Left colon (tissue), 2 donors: ENCODE data around the gene MARVELD3. TPM values are rescaled to one million over a fixed set of nuclear protein-coding genes. Genes with fewer than 3 reads are reported as not detected.
"Not testable (repeated sequence)": the region's sequence is repeated elsewhere in the genome, so short reads cannot be mapped to it uniquely, and the experiment has no call there.

ENCODE experiments used
- ATAC-seq: fragments of 200-7000 bp; cut with Tn5 transposase; one replicate; pipeline ENCODE4 v1.9.1; 2020; ENCODE audit warnings: mild to moderate bottlenecking, moderate library complexity
- DNase-seq, 2 donors: peaks; one replicate each; pipeline ENCODE4 v3.0.0-alpha.2; 2020
- intact Hi-C, 2 donors: fragments of 100-400 bp; cut with DNase I in 1 of 2; cut with micrococcal nuclease in 1 of 2; formaldehyde crosslinking; loops; one replicate each; pipeline versions ENCODE4 v1.11.2 to v1.14.0; 2022; cut with DNase I, micrococcal nuclease
- total RNA-seq, 2 donors: library from RNA; stranded (reverse); fragmentation: NEBNext Ultra II Directional; extraction: Animal tissue kit (Norgen Biotek cat#: 25700); gene quantifications; one replicate each; pipeline ENCODE4 v1.2.1, GENCODE V29; 2021
- donor health status: DM: no; HTN: no; CAD: no.
- donor health status: DM: yes; HTN: yes; CAD: no.

MARVELD3 gene
- total RNA-seq, 2 donors from 2014 or later, result 69.7 to 112 TPM

DNA sequence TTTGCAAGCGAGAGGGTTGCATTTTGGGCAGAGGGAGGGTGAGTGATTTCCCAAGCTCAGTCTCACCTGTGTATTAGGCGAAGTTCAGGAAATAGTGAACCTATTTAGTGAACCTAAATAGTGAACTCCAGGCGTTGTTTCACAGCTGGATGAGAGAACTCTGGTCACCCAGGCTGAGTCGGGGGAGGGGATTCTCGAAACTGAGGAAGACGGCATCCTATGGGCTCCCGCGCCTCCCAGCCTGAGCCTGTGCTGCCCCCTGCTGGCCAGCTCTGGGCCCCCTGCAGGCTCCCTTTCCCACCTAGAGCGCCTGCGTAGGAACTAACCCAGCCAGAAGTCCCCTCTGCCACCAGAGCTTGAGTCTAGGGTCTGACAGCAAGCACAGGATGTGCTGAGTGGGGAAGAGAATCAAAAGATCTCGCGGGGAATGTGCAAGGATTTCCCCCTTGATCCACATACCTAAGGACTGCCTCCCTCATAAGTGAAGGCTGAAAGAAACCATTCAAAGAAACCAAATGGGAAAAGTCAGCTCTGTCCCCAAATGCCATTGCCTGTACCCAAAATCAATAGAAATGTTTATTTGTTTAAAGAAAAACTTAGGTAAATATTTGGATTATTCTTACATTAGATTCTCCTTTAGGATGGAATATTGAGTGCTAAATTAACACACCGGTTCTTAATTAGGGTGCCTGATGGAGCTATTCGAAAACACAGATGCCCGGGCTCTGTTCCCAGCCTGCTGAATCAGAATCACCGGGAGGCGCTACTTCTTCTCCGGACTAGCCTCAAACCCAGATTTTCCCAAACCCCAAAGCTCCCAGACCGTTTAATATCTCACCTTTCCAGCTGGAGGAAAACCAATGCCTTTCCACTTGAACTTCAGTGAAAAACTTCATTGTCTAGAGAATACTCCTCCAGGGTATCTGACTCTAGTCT, 14.8 kb upstream of the MARVELD3 start:
- ATAC-seq (peak; percentile 95), DNase-seq (peak; percentile 46 to 82)
- intact Hi-C loops, result no loop called here

DNA sequence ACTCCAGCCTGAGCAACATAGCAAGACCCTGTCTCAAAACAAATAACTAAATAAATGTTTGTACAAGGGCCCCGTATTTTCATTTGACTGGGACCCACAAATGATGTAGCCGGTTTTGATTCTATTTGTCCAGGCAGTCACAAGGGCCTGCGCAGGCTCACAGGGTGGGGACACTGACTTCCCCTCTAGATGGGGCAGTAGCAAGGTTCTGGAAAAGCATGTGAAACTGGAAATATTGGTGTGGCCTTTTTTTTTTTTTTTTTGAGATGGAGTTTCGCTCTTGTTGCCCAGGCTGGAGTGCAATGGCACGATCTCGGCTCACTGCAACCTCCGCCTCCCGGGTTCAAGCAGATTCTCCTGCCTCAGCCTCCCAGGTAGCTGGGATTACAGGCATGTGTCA, 11.0 kb upstream of the MARVELD3 start:
- ATAC-seq, intact Hi-C loops, DNase-seq: not testable (repeated sequence)

DNA sequence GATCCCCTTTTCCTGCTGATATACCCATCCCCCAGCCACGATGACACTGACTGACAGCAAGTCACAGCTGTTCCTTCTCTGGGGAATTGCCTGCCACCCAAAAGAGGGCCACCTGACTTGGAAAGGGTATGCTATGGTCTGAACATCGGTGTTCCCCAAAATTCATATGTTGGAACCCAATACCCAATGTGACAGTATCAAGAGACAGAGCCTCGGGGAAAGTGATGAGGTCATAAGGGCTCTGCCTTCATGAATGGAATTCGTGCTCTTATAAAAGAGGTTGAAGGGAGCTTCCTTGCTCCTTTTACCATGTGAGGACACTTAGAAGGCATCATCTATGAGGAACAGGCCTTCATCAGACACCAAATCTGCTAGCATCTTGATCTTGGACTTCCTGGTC, 7.6 kb upstream of the MARVELD3 start:
- intact Hi-C loops, result no loop called here
- no peak for DNase-seq
- ATAC-seq, result no peak

DNA sequence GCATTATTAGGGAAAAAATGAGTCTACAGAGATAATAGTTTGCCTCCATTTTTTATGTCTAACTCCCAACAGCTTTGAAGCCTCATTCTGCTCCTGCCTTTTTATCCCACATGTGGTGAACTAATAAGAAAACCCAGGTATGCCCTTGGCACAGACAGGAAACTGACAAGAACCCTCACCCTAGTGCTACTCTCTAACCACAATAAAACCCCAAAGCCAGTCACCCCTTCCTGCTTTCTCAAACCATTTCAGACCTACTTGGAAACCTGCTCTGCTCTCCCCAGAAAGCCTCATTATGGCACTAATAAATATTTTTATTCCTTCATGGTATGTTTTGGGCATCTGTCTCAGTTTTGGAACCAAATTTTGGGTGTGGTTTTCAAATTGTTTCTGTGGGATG, 3.9 kb upstream of the MARVELD3 start:
- no peak for ATAC-seq
- no peak for DNase-seq
- intact Hi-C loops, result loop anchor here in 1 of 2 donors (10.0 kb wide), 1 partner anchor 57 kb away; no protein-coding TSS in a partner anchor

DNA sequence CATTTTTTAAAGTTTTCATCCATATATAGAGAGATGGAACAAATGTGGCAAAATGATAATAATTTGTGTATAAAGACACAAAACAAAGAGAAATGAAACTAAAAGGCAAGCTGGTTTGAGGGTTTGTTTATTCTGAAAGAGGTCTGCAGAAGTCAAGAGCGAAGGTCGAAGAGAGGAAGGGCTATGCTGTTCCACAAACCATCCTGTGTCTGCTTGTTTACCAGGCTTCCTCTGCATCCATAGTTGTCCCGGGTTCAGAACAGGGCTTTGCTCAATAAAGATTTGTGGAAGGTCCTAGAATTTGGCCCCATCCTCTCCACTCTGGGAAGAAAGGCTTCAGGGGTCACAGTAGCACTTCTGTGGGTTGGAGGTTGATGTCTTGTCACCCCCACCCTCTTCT, 2.4 kb upstream of the MARVELD3 start:
- ATAC-seq, result no peak
- intact Hi-C loops, result loop anchor here in 1 of 2 donors (10.0 kb wide), 1 partner anchor 59 kb away; no protein-coding TSS in a partner anchor

DNA sequence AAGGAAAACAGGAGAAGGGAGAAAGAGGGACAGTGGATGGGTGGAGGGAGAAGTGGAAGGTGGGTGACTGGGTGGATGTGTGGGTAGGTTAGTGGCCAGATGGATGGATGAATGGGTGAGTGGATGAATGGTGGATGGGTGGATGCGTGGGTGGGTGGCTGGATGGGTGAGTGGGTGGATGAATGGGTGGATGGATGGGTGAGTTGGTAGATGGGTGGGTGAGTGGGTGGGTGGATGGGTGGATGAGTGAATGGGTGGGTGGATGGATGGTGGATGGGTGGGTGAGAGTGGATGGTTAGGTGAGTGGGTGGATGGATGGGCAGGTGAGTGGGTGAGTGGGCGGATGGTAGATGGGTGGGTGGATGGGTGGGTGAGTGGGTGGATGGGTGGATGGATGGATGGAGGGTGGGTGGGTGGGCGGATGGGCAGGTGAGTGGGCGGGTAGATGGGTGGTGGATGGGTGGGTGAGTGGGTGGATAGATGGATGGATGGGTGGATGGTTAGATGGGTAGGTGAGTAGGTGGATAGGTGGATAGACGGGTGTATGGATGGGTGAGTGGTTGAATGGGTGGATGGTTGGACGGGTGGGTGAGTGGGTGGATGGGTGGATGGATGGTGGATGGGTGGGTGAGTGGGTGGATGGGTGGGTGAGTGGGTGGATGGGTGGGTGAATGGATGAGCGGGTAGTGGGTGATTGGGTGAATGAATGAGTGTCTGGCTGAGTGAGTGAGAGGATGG, 702 bp upstream of the MARVELD3 start:
- intact Hi-C loops, result loop anchor here in 1 of 2 donors (10.0 kb wide), 1 partner anchor 60 kb away; no protein-coding TSS in a partner anchor
- ATAC-seq, result no peak

More for the DNA sequence above, 2.4 kb upstream of the MARVELD3 start:
- no peak for DNase-seq

DNA sequence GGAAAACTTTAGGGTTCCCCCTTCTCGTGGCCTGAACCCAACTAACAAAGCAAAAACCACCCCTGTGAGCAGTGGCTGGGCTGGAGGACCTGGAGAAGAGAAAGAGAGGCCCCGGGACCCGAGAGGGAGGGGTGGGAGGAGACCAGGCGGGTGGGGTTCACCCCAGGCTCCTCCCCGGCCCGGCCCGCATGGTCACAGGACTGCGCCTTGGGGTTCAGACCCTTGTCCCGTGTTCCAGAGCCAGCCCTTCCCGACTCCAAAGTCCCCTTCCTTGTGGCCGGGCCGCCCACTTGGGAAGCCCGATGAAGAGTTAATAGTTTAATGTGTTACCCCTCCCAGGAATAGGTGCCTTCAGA, 852 bp downstream of the MARVELD3 start:
- ATAC-seq, result peak; percentile 87
- DNase-seq, result peak; percentile 87 to 92

More for the DNA sequence above, 702 bp upstream of the MARVELD3 start:
- DNase-seq, result no peak

DNA sequence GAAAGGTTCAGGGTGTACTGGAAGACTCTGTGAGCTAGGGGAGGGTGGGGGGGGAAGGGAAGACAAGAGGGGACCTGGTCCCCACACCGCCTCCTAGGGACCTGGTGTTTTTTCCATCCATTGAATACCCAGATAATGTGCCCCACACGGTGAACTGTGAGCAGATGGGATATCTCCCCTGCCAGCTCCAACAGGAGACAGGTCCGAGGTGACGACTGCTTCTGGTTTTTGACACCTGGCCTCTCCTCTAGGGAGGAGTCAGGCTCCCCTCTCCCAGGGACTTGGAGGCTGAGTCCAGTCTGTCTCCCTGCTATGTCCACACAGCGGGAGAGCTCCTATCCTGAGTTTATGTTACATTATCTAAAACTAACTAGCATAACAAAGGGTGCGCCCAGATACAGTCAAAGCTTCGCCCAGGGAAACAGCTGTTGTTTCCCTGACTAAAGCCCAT, 1.8 kb downstream of the MARVELD3 start:
- peak; percentile 53 for ATAC-seq
- peak; percentile 38 to 57 for DNase-seq
- intact Hi-C loops, result loop anchor here in 1 of 2 donors (10.0 kb wide), 1 partner anchor 63 kb away; no protein-coding TSS in a partner anchor

More for the DNA sequence above, 852 bp downstream of the MARVELD3 start:
- intact Hi-C loops, result loop anchor here in 1 of 2 donors (10.0 kb wide), 1 partner anchor 62 kb away; no protein-coding TSS in a partner anchor

DNA sequence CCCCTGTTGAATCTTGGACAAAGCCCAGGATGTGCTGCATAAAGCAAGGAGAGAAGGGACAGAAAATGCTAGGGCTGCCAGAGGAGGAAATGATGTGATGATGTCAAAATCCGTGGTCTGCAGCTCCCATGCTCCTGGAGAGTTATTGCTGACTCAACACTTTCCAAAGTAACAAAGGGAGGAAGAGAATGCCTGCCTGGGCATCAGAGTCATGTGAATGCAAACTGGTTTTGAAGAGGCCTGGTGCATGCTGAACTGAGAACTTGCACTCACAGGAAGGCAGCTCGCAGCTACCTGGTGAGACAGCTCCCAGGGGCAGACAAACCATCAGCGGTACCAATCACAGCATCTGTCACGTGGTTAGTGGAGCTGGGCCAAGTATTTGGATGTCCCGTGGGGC, 2.8 kb downstream of the MARVELD3 start:
- intact Hi-C loops, result loop anchor here in 1 of 2 donors (10.0 kb wide), 1 partner anchor 64 kb away; no protein-coding TSS in a partner anchor
- DNase-seq (no peak), ATAC-seq (no peak)

DNA sequence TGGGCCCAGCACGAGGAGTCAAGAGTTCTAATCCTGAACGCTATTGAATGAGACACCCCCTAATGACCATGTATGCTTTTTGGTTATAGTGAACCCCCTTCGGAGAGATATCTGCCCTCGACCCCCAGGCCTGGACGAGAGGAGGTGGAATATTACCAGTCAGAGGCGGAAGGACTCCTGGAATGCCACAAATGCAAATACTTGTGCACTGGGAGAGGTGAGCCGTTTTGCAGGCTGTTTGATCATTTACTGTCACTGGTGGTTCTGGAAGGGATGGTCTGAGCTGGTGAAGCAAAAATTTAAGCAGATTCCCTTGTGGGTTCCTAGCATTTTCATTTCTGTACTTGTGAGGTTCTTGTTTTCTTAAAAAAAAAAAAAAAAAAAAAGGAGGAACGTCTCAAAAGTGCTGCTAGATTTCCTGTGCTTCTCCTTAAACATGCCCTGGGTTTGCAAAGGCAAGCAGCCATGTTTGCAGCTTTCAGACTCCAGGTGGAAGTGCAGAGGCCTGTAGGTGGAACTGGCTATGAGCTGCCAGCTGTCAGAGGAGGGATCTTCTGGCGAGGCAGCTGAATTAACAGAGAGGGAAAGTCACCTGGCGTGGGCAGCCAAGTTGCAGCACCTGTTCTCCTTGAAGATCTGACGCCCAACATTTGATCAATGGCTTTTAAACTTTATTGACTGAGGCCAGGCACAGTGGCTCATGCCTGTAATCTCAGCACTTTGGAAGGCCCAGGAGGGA, 3.5 kb downstream of the MARVELD3 start:
- DNase-seq (peak; percentile 24 to 54), ATAC-seq (no peak)
- intact Hi-C loops, result loop anchor here in 1 of 2 donors (10.0 kb wide), 1 partner anchor 65 kb away; no protein-coding TSS in a partner anchor

DNA sequence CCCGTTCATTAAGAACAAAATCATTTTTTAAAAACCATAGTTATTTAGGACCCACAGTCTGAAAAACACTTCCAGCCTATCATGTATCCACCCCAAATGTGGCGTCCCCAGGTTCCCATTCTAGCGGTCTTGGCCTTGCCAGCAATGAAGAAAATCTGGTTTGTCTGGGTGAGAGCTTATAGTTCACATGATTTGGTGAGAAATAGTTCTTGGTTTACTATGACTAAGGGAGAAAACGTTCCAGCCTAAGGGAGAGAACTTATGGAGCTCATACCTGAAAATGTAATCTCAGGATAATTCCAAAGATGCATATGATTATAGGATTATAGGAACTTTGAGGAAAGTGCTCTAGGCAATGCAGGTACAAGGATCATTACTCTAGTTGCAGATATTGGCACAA, 4.8 kb downstream of the MARVELD3 start:
- ATAC-seq (no peak), DNase-seq (no peak)
- intact Hi-C loops, result no loop called here

DNA sequence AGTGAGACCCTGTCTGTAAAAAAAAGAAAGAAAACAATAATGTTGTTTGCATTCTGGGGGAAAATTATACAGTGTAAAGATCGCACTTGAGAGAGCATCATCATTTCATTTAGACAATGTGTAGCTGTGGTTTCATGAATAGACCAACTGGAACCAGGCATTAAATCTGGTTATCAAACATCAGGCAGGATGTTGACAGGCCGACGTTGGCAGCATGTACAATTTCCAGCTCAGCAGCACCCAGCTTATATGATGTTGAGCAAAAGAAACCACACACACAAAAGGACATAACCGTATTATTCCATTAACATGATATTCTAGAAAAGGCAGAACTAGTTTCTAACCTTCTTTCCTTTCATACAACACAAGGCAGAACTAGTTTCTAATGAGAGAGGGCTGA, 5.8 kb downstream of the MARVELD3 start:
- intact Hi-C loops, result no loop called here
- no peak for ATAC-seq

DNA sequence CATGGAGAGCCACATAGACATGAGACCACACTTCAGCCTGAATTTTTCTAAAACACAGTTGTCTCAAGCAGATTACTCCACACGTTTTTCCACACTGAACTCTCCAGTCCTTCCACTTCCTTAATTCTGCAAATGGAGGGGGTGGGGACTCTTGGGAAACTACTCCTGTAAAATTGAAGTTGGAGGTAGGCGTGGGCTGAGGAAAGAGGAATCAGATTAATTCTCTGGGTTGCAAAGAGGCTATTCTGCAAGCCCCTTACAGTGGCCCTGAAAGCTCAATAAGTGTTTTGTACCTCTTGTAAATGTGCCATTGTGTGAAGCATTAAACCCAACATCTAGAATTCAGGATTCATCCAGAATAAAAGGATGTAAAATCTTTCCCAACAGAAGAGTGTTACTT, 9.6 kb downstream of the MARVELD3 start:
- ATAC-seq (peak; percentile 29), DNase-seq (no peak)
- intact Hi-C loops, result no loop called here

More for the DNA sequence above, 5.8 kb downstream of the MARVELD3 start:
- DNase-seq, result no peak

DNA sequence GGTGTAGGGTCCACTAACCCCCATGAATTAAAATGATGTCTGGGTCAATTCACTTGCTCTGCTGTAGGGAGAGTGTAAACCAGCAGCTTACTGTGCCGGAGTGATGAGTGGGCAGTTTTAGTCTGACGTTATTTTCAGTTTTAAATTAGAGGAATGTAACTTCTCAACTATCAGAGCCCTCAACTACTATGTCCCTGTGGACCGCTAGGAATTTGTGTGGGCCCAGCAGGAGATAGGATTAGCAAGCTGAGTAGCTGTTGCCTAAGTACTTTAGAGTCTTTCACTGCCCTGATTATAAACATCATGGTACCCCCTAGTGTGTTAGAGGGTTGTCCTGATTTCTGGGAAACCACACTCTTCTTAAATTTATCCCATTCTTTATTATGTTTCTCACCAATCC, 11.4 kb downstream of the MARVELD3 start:
- no peak for ATAC-seq
- no peak for DNase-seq
- intact Hi-C loops, result no loop called here

DNA sequence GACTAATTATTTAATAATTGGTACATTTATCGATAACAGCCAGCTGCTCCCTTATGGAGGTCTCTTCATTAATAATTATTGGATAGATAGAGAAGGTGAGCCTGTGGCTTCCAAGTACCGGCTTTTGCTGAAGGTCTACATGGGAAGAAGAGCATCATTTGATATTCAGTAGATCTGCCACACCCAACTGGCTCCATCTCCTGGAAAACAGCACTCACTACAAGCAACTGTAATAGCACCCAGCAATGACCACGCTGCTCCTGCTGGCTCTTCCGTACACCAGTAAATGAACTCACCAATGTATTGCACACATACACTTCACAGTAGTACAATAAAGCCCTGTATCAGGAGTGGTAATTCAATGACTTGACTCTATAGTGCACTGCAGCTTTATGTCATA, 19.5 kb downstream of the MARVELD3 start:
- DNase-seq (no peak), ATAC-seq (peak; percentile 79)
- intact Hi-C loops, result no loop called here

DNA sequence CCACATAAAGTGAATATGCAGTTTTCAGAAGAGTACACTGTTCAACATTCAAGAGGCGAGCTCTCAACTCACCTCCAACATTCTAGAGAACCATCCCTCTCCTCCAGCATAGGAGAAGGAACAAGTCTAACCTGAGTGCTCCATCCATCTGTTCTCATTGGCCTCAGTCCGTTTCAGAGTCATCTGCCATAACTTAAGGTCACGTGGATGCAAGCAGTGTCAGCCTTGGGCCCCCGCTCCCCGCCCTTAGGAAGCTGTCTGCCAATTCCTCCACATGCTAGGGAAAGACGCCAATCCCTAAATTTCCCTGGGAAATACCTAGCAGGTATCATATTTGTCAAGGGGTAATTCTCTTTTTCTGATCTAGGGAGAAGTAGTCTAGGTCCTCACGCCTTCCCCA, 21.4 kb downstream of the MARVELD3 start:
- no peak for ATAC-seq

DNA sequence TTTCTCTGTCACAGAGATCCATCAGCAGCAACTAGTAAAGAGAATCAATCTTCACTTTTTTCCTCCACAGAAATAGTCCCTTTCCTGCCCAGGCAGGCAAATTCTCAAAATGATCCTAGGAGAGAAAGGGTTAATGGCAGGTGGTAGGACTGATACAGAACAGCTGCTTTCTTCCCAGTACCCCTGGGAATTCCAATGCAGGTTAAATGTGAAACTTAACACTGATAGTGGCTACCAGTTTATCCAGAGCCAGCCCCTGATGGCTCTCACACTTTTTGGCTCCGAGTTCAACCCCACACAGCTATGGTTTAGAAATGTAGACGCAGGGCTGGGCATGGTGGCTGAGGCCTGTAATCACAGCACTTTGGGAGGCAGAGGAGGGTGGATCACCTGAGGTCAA, 22.2 kb downstream of the MARVELD3 start:
- intact Hi-C loops, result no loop called here
- no peak for DNase-seq
- ATAC-seq, result no peak

More for the DNA sequence above, 21.4 kb downstream of the MARVELD3 start:
- intact Hi-C loops, result no loop called here
- no peak for DNase-seq

DNA sequence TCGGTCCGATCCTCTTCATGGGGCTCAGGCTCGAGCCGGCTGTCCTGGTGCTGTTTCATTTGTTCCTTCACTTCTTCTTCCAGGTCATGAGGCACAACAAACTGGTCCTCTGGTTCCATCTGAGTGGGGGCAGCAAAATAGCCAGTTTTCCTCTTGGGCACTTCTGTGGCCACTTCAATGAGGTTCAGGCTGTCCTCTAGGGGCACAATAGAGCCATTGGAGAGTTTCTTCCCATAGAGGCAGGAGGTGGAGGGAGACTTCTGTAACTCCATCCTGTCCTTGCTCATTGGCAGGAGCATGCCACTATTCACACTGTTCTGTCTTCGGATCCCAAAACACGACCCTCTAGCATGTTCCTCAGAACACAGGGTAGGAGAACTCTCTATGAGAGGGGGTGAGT, 22.9 kb downstream of the MARVELD3 start:
- intact Hi-C loops, result no loop called here
- peak; percentile 33 for ATAC-seq
- no peak for DNase-seq

DNA sequence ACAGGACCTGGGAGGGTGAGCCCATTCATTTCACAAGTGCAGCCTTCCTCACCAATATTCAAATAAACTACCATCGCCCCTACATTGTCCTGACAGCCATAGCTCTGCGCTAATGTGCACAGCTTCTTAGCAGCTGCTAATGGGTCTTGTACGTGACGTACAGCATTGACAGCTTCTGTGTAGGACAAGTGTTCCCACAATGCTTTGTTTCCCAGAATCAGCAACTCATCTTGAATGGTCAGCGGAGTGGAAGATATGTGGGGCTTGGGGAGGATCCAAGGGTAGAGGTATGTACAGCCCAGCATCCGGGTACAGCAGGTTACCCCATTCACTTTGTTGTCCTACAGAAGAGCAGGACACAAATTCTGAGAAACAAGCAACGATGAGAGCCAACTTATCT, 23.7 kb downstream of the MARVELD3 start:
- intact Hi-C loops, result no loop called here
- no peak for DNase-seq
- no peak for ATAC-seq
